NCI-H1930 (cell line): Measurements from ENCODE around the gene NOXA1.

Experiments used
- DNase-seq, 2 experiments: peaks; one replicate each; lab custom pipeline; 2025; lab: John Stamatoyannopoulos, UW

The NOXA1 gene

GRCh38 chr9:137454597-137455358 is 31.6 kb downstream of the NOXA1 start:
- DNase-seq, result no peak

GRCh38 chr9:137455359-137455991 is 32.3 kb downstream of the NOXA1 start:
- DNase-seq, result no peak

GRCh38 chr9:137456061-137456863 is 33.1 kb downstream of the NOXA1 start:
- DNase-seq, result no peak

- no peak for DNase-seq
Observed at GRCh38 chr9:137456864-137457405, 33.7 kb downstream of the NOXA1 start.

- DNase-seq, result no peak
Observed at GRCh38 chr9:137457406-137458193, 34.4 kb downstream of the NOXA1 start.

GRCh38 chr9:137458194-137459151 is 35.3 kb downstream of the NOXA1 start:
- DNase-seq, result peak in 1 of 2 experiments; percentile 52

- DNase-seq, result peak; percentile 73 to 93
Observed at GRCh38 chr9:137459152-137459600, 36.0 kb downstream of the NOXA1 start, which contains the start of gene NSMF. NSMF (minus strand) TSS chr9:137459334; CDS start chr9:137459102, 232 bp downstream.

GRCh38 chr9:137459601-137460362 is 36.6 kb downstream of the NOXA1 start:
- DNase-seq, result no peak

- DNase-seq, result no peak
Observed at GRCh38 chr9:137460363-137461315, 37.4 kb downstream of the NOXA1 start.

GRCh38 chr9:137461316-137461662 is 38.1 kb downstream of the NOXA1 start:
- DNase-seq, result no peak

GRCh38 chr9:137461663-137462395 is 38.6 kb downstream of the NOXA1 start:
- DNase-seq, result no peak

- DNase-seq, result no peak
Observed at GRCh38 chr9:137462396-137462985, 39.3 kb downstream of the NOXA1 start.

GRCh38 chr9:137462986-137463930 is 40.1 kb downstream of the NOXA1 start:
- DNase-seq, result no peak

- no peak for DNase-seq
Observed at GRCh38 chr9:137463931-137464290, 40.7 kb downstream of the NOXA1 start.

- no peak for DNase-seq
Observed at GRCh38 chr9:137464291-137464999, 41.3 kb downstream of the NOXA1 start.
